ENCODE results near the gene RTEL1.

DNA sequence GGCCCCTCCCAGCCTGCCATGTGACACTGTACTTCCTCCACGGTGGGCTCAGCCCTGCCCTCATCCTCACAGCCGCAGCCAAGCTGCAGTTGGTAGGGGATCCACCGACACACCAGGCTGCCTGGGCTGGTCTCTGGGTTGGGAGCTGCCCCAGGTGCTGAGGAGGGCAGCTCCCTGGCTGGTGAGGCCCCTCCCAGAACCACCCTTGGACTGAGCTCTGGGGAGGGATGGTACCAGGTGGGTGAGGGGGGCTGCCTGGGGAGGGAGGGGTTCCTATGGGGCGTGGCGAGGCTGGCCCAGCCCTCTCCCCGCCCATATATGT, 38.2 kb downstream of the RTEL1 start:
- TF ChIP-seq, protein P1, sequence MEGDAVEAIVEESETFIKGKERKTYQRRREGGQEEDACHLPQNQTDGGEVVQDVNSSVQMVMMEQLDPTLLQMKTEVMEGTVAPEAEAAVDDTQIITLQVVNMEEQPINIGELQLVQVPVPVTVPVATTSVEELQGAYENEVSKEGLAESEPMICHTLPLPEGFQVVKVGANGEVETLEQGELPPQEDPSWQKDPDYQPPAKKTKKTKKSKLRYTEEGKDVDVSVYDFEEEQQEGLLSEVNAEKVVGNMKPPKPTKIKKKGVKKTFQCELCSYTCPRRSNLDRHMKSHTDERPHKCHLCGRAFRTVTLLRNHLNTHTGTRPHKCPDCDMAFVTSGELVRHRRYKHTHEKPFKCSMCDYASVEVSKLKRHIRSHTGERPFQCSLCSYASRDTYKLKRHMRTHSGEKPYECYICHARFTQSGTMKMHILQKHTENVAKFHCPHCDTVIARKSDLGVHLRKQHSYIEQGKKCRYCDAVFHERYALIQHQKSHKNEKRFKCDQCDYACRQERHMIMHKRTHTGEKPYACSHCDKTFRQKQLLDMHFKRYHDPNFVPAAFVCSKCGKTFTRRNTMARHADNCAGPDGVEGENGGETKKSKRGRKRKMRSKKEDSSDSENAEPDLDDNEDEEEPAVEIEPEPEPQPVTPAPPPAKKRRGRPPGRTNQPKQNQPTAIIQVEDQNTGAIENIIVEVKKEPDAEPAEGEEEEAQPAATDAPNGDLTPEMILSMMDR (IDR thresholded peaks at IDR 0.05): no peak
- TF ChIP-seq POLR2A (IDR thresholded peaks at IDR 0.05) (no peak), POLR2AphosphoS5 (IDR thresholded peaks at IDR 0.05) (no peak), EP300 (IDR thresholded peaks at IDR 0.05) (no peak)
